Stomach smooth muscle (tissue), 2 donors: ENCODE results near the gene ITPR2.

Experiments
- H3K27ac ChIP-seq: one replicate; pipeline ENCODE4 v1.7.0; 2013; ENCODE audit warnings: mild to moderate bottlenecking, low read length, inconsistent platforms
- H3K27me3 ChIP-seq, 2 donors: one replicate each; pipeline ENCODE4 v1.7.0; 2013; ENCODE audit warnings: low read length in 2 of 2; ENCODE audit not compliant: insufficient read depth in 2 of 2, control insufficient read depth in 1 of 2
- H3K36me3 ChIP-seq, 2 donors: one replicate each; pipeline ENCODE4 v1.7.0; 2013; ENCODE audit warnings: low read length in 2 of 2; ENCODE audit not compliant: control insufficient read depth in 2 of 2, insufficient read depth in 2 of 2
- H3K4me1 ChIP-seq: one replicate; pipeline ENCODE4 v1.7.0; 2013; ENCODE audit warnings: low read length; ENCODE audit not compliant: control insufficient read depth, insufficient read depth
- H3K4me3 ChIP-seq, 2 donors: one replicate each; pipeline ENCODE4 v1.7.0; 2013; ENCODE audit warnings: low read length in 2 of 2
- H3K9ac ChIP-seq, 2 donors: one replicate each; pipeline ENCODE4 v1.7.0; 2013; ENCODE audit warnings: low read length in 2 of 2, mild to moderate bottlenecking in 1 of 2
- H3K9me3 ChIP-seq, 2 donors: one replicate each; pipeline ENCODE4 v1.7.0; 2013; ENCODE audit warnings: low read length in 2 of 2; ENCODE audit not compliant: control insufficient read depth in 2 of 2
- donor health status: healthy.
- donor health status: Pancreatic carcinoma.

ITPR2 gene

DNA sequence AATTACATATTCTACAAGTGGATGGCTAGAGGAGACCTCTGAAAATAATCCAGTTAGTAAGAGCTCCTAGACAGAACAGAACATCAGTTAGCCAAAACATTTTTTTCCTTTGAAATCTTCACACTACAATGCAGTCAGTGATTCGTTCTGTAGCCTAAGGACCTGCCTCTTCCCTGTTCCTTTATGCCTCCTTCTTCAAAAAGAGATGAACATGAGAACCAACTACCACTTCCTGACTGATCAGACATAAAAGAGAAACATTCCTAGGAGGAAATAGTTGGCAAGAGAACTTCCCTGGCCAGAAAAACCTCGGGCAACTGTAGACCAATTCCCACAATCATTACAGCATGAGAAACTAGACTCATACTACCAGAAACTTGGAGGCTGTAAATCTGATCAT, 29.4 kb downstream of the ITPR2 start:
- Histone ChIP-seq H3K4me1 (no peaks in the 10 kb centered on the region), H3K9ac (no peak overlapping the region), H3K4me3 (no peak overlapping the region), H3K36me3 (no peaks in the 10 kb centered on the region), H3K9me3 (no peaks in the 10 kb centered on the region), H3K27ac (no peak overlapping the region), H3K27me3 (no peaks in the 10 kb centered on the region)

DNA sequence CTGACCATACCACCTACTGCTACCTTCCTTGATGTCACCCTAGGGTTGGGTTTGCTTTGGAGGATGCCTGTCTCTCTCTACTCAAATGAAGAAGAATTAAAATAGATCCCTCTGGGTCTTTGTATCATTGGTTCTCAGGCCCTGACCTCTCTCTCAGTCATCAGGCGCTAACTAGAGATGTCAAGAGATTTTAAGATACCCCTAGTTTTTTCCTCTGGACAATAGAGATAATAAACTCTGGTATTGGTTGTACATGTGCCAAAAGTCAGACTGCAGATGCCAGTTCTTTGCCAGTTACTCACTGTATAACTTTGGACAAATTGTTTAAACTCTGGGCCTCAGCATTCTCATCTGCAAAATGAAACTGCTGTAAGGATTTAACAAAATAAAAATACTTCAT, 31.5 kb downstream of the ITPR2 start:
- H3K27me3 ChIP-seq: no peaks in the 10 kb centered on the region
- no peak overlapping the region for H3K9ac ChIP-seq
- H3K27ac ChIP-seq: no peak overlapping the region
- no peaks in the 10 kb centered on the region for H3K36me3 ChIP-seq
- no peaks in the 10 kb centered on the region for H3K4me1 ChIP-seq
- no peaks in the 10 kb centered on the region for H3K9me3 ChIP-seq
- H3K4me3 ChIP-seq: no peak overlapping the region

DNA sequence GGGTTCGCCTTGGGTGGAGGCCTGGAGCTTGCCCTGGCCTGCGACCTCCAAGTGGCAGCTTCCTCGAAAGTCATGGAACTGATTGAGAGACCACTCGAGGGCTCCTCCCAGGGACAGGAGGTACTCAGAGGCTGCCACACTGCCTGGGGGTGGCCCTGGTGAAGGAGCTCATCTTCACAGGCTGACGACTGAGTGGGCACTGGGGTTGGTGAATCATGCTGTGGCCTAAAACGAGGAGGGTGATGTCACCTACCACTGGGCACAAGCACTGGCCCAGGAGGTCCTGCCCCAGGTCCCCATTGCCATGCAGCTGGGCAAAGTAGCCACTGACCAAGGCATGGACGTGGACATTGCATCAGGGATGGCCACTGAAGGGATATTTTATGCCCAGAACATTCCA, 32.1 kb downstream of the ITPR2 start:
- Histone ChIP-seq H3K27me3 (no peaks in the 10 kb centered on the region), H3K9me3 (no peaks in the 10 kb centered on the region), H3K27ac (no peak overlapping the region), H3K4me3 (no peak overlapping the region), H3K4me1 (no peaks in the 10 kb centered on the region), H3K9ac (no peak overlapping the region), H3K36me3 (no peaks in the 10 kb centered on the region)

DNA sequence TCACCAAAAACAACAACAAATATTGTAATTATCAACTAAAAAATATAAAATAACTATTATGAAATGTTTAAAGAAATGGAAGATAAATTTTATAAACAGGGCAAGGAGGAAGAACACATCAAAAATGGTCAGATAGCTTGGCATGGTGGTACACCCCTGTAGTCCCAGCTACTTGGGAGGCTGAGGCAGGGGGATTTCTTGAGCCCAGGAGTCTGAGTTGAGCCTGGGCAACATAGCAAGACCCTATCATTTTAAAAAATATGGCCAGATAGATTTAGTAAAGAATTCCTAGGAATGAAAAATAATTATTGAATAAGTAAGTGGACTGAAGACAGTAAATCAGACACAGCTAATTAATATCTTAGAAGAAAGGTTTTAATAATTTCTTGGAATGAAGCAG, 32.6 kb downstream of the ITPR2 start:
- H3K4me3 ChIP-seq: no peak overlapping the region
- H3K36me3 ChIP-seq: no peaks in the 10 kb centered on the region
- no peaks in the 10 kb centered on the region for H3K27me3 ChIP-seq
- no peak overlapping the region for H3K9ac ChIP-seq
- H3K27ac ChIP-seq: no peak overlapping the region
- H3K9me3 ChIP-seq: no peaks in the 10 kb centered on the region
- H3K4me1 ChIP-seq: no peaks in the 10 kb centered on the region

DNA sequence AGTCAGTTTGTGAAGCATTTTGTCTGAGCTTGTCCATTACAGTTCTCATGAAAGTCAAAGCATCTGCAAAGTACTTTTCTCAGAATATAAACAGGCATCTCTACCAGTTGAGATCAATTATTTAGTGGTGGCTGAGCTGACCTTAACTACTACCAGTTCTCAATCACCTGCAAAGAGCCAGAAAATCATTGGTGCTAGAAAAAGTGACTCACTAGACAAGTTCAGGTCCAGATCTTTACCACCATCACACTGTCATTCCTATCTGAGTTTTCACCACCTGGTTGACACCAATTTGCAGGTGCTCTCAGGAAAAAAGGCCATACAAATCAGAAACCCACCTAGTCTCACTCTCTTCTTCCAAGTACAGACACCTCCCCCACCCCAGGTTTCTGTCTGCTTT, 33.3 kb downstream of the ITPR2 start:
- no peaks in the 10 kb centered on the region for H3K9me3 ChIP-seq
- no peak overlapping the region for H3K4me3 ChIP-seq
- no peaks in the 10 kb centered on the region for H3K4me1 ChIP-seq
- no peak overlapping the region for H3K9ac ChIP-seq
- H3K36me3 ChIP-seq: no peaks in the 10 kb centered on the region
- no peak overlapping the region for H3K27ac ChIP-seq
- no peaks in the 10 kb centered on the region for H3K27me3 ChIP-seq

DNA sequence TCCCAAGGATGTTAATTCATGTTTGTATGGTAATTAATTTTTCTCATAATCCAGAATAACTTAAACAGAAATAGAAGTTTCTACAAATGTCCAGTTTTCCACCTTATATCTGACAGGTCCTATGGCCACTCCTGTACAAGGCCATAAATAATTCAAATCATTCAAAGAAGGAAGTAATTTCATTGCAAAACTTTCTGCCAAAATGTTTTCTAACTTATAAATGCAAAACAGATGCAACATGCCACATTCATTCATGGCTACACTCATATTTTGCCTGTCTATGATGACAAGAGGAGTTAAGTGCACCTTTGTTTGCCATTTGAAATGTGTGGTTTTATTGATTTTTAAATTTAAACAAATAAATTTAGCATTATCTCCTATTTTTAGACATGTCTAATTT, 34.4 kb downstream of the ITPR2 start:
- Histone ChIP-seq H3K4me1 (no peaks in the 10 kb centered on the region), H3K9me3 (no peaks in the 10 kb centered on the region), H3K27me3 (no peaks in the 10 kb centered on the region), H3K36me3 (no peaks in the 10 kb centered on the region), H3K27ac (no peak overlapping the region), H3K4me3 (peak overlapping the region in 1 of 2 donors; percentile 7), H3K9ac (no peak overlapping the region)

DNA sequence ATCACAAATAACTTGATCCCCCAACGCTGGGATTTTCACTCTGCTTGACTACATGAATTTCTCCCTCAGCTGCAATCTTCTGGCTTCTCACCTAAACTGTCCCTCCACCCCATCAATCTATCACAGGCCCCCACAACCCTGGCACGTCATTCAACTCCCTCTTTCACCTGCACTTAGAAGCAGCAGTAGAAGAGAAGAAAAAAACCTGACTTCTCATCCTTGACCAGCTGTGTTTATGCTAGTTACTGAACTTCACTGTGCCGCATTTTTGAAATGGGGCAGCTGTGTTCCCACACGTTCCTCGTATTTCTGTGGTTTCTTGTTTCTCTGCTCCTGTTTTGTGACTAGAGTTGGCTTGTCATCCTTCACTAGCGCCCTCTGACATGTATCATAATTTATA, 35.0 kb downstream of the ITPR2 start:
- no peak overlapping the region for H3K27ac ChIP-seq
- peak overlapping the region; percentile 11 to 30 for H3K4me3 ChIP-seq
- H3K36me3 ChIP-seq: no peaks in the 10 kb centered on the region
- no peaks in the 10 kb centered on the region for H3K9me3 ChIP-seq
- no peaks in the 10 kb centered on the region for H3K4me1 ChIP-seq
- H3K9ac ChIP-seq: no peak overlapping the region
- no peaks in the 10 kb centered on the region for H3K27me3 ChIP-seq

DNA sequence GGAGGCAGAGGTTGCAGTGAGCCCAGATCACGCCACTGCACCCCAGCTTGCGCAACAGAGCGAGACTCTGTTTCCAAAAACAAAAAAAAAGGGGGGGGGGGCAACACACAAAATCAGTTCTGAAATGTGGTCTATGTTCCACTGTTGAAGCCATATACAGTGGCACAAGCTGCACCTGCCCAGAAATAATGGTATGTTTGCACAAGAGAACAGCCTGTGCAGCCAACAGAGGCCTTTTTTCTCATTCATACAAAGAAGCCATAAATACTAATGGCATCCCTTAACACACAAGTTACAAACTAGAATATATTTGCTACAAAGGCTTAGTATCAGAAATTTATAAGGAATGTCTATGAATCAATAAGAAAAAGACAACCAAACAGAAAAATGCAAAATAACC, 37.1 kb downstream of the ITPR2 start:
- Histone ChIP-seq H3K36me3 (no peaks in the 10 kb centered on the region), H3K27me3 (no peaks in the 10 kb centered on the region), H3K4me3 (no peak overlapping the region), H3K27ac (no peak overlapping the region), H3K9ac (no peak overlapping the region), H3K9me3 (no peaks in the 10 kb centered on the region), H3K4me1 (no peaks in the 10 kb centered on the region)

DNA sequence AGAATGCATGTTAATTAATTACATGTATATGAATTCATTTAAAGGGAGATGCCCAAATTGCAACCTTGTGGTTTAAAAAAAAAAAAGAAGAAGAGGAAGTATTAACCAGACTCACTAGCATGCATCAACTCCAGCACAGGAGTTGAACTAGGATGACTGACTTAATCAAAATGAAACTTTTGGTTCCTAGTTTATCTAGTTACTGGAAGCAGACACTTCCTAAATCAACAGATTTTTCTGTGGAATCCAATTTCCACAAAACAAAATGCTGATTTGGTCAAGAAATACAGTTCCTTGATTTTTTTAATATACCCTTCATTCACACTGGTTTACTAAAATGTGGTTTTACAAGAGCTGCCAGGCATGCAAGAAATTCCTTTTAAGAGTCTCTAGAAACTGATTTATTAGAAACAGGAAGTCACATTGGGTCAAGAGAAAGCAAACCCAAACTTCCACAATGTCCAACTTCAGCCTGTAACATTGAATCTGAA, 41.6 kb downstream of the ITPR2 start:
- H3K27me3 ChIP-seq: no peaks in the 10 kb centered on the region
- peaks cover 13% of the 10 kb centered on the region for H3K4me1 ChIP-seq
- H3K9ac ChIP-seq: no peak overlapping the region
- H3K36me3 ChIP-seq: no peaks in the 10 kb centered on the region
- no peaks in the 10 kb centered on the region for H3K9me3 ChIP-seq
- H3K27ac ChIP-seq: no peak overlapping the region
- no peak overlapping the region for H3K4me3 ChIP-seq

DNA sequence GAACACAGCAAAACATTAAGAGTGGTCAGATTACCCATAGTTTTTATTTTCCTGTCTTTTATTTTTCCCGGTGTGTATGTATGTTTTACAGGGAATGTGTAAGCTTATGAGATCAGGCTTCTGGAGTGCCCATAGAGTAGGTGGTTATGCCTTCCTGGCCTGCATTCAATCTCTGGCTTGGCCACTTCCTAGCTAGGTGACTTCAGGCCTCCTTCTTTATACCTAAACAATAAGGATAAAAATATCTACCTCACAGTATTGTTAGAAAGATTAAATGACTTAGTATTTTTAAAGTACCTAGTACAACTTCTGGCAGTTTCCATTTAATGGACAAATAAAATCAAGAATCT, 42.4 kb downstream of the ITPR2 start:
- Histone ChIP-seq H3K9me3 (no peaks in the 10 kb centered on the region), H3K36me3 (no peaks in the 10 kb centered on the region), H3K4me1 (peaks cover 13% of the 10 kb centered on the region), H3K4me3 (no peak overlapping the region), H3K27ac (no peak overlapping the region), H3K27me3 (no peaks in the 10 kb centered on the region), H3K9ac (no peak overlapping the region)

DNA sequence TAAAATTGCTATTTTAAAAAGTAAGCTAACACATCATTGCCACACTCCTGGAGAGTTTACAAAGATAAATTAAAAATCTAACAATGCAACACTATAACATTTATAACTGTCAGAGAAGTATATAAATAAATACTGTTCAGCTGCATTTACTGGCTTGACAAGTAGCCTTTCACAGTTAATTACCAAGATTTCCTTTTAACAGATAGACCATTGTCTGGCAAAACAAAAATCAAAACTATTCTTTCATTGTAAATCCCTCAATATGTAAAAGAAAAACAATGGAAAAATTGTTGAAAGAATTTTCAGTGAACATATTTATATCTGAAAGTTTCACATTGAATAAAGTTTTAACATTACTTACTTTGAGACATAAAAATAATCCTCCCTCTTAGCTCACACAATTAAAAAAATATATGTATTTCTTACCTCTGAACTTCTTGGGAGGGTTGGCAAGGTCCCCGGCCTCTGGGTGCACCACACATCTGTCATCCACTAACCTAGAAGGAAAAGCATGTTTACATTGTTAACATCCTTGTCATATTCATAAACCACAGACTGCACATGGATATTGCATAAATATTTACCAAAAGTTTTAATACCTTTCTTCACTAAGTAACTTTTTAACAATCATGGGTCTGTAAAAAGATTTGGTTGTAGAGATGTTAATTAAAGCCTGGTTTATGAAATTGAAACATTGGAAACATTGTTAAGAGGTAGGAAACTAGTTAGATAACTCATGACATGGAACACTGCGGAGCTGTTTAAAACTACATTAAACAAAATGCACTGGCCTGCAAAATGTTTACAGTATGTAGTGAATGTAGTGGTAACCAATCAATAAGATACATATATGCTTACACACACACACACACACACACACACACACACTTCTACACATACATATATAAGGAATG, 43.0 kb downstream of the ITPR2 start:
- Histone ChIP-seq H3K27ac (no peak overlapping the region), H3K27me3 (no peaks in the 10 kb centered on the region), H3K4me3 (peak overlapping the region in 1 of 2 donors; percentile 10), H3K36me3 (no peaks in the 10 kb centered on the region), H3K9me3 (no peaks in the 10 kb centered on the region), H3K4me1 (peaks cover 13% of the 10 kb centered on the region), H3K9ac (no peak overlapping the region)
